MG63 (cell line): Measurements from ENCODE around the gene EPHA1. TPM values are rescaled to one million over a fixed set of nuclear protein-coding genes. Genes with fewer than 3 reads are reported as not detected.

ENCODE experiments used
- DNase-seq: peaks from one replicate; pipeline ENCODE4 v3.0.0-alpha.2; 2020
- H3K27me3 ChIP-seq: fragments of 250-450 bp; sonication (Bioruptor Pico); 2 replicates; pipeline ENCODE4 v1.5.1; 2020; ENCODE audit warnings: mild to moderate bottlenecking, moderate library complexity
- H3K36me3 ChIP-seq: fragments of 250-450 bp; sonication (Bioruptor Pico); 2 replicates; pipeline ENCODE4 v1.5.1; 2020; ENCODE audit warnings: mild to moderate bottlenecking, moderate library complexity
- H3K4me3 ChIP-seq: fragments of 250-450 bp; sonication (Bioruptor Pico); 2 replicates; pipeline ENCODE4 v1.5.1; 2020; ENCODE audit warnings: mild to moderate bottlenecking, moderate library complexity
- H3K9me3 ChIP-seq: fragments of 250-450 bp; sonication (Bioruptor Pico); 2 replicates; pipeline ENCODE4 v1.5.1; 2020; ENCODE audit warnings: mild to moderate bottlenecking, moderate library complexity
- total RNA-seq: library from RNA; depleted of rRNA; stranded (reverse); fragments of >200 nt; shearing (Covaris generic); gene quantifications from 2 replicates; pipeline ENCODE4 v1.2.3, GENCODE V29; 2014; ENCODE audit warnings: low replicate concordance; rRNA removed

EPHA1 gene
- total RNA-seq, 1 experiment from 2014 or later: not detected

GRCh38 chr7:143354965-143355364 lies 53.7 kb downstream of the EPHA1 start:
- no peak overlapping the region for H3K4me3 ChIP-seq
- H3K27me3 ChIP-seq: no peaks in the 10 kb centered on the region
- H3K9me3 ChIP-seq: no peaks in the 10 kb centered on the region

GRCh38 chr7:143354376-143354775 lies 54.3 kb downstream of the EPHA1 start:
- Histone ChIP-seq H3K27me3 (no peaks in the 10 kb centered on the region), H3K4me3 (no peak overlapping the region), H3K9me3 (no peaks in the 10 kb centered on the region), H3K36me3 (no peaks in the 10 kb centered on the region)
- DNase-seq: no peak

More at GRCh38 chr7:143354965-143355364, 53.7 kb downstream of the EPHA1 start:
- DNase-seq: no peak
- H3K36me3 ChIP-seq: no peaks in the 10 kb centered on the region

- no peaks in the 10 kb centered on the region for H3K9me3 ChIP-seq
- no peak for DNase-seq
- no peaks in the 10 kb centered on the region for H3K27me3 ChIP-seq
- no peaks in the 10 kb centered on the region for H3K36me3 ChIP-seq
- H3K4me3 ChIP-seq: no peak overlapping the region
Observed at GRCh38 chr7:143352531-143353002, 56.1 kb downstream of the EPHA1 start.

GRCh38 chr7:143351574-143351973 lies 57.1 kb downstream of the EPHA1 start:
- Histone ChIP-seq H3K9me3 (no peaks in the 10 kb centered on the region), H3K4me3 (no peak overlapping the region), H3K36me3 (no peaks in the 10 kb centered on the region), H3K27me3 (no peaks in the 10 kb centered on the region)
- DNase-seq: no peak

GRCh38 chr7:143351060-143351459 lies 57.6 kb downstream of the EPHA1 start:
- Histone ChIP-seq H3K27me3 (no peaks in the 10 kb centered on the region), H3K36me3 (no peaks in the 10 kb centered on the region), H3K4me3 (no peak overlapping the region), H3K9me3 (no peaks in the 10 kb centered on the region)
- no peak for DNase-seq

GRCh38 chr7:143347950-143348349 lies 60.7 kb downstream of the EPHA1 start:
- Histone ChIP-seq H3K4me3 (no peak overlapping the region), H3K36me3 (no peaks in the 10 kb centered on the region), H3K9me3 (no peaks in the 10 kb centered on the region), H3K27me3 (no peaks in the 10 kb centered on the region)
- no peak for DNase-seq

- no peaks in the 10 kb centered on the region for H3K27me3 ChIP-seq
- no peaks in the 10 kb centered on the region for H3K36me3 ChIP-seq
- no peak for DNase-seq
- no peak overlapping the region for H3K4me3 ChIP-seq
- no peaks in the 10 kb centered on the region for H3K9me3 ChIP-seq
Observed at GRCh38 chr7:143346018-143346417, 62.6 kb downstream of the EPHA1 start.

GRCh38 chr7:143345428-143345900 lies 63.2 kb downstream of the EPHA1 start:
- no peak for DNase-seq
- H3K4me3 ChIP-seq: no peak overlapping the region

GRCh38 chr7:143343596-143343995 lies 65.1 kb downstream of the EPHA1 start:
- H3K4me3 ChIP-seq: no peak overlapping the region
- no peaks in the 10 kb centered on the region for H3K27me3 ChIP-seq
- DNase-seq: no peak
- no peaks in the 10 kb centered on the region for H3K36me3 ChIP-seq
- H3K9me3 ChIP-seq: no peaks in the 10 kb centered on the region

More at GRCh38 chr7:143345428-143345900, 63.2 kb downstream of the EPHA1 start:
- Histone ChIP-seq H3K36me3 (no peaks in the 10 kb centered on the region), H3K9me3 (no peaks in the 10 kb centered on the region), H3K27me3 (no peaks in the 10 kb centered on the region)

- H3K27me3 ChIP-seq: no peaks in the 10 kb centered on the region
- DNase-seq: no peak
- H3K9me3 ChIP-seq: no peaks in the 10 kb centered on the region
- H3K36me3 ChIP-seq: no peaks in the 10 kb centered on the region
- no peak overlapping the region for H3K4me3 ChIP-seq
Observed at GRCh38 chr7:143341842-143342241, 66.8 kb downstream of the EPHA1 start.

Other genes starting within 250 kb of the EPHA1 start
- gene TAS2R39, start 225.4 kb downstream of the EPHA1 start, total RNA-seq: not detected in 2 replicates
- gene TAS2R40, start 186.8 kb downstream of the EPHA1 start, total RNA-seq: not detected in 2 replicates
- 47.3 and 57.5 TPM in 2 replicates for gene GSTK1, start 145.4 kb downstream of the EPHA1 start, total RNA-seq
- gene TMEM139, start 123.9 kb downstream of the EPHA1 start, total RNA-seq: not detected in 2 replicates
- 4.7 and 5.8 TPM in 2 replicates for gene CASP2, start 120.5 kb downstream of the EPHA1 start, total RNA-seq
- not detected in 2 replicates for gene CLCN1, start 92.7 kb downstream of the EPHA1 start, total RNA-seq
- gene FAM131B, start 46.1 kb downstream of the EPHA1 start, total RNA-seq: 0.63 and 0.84 TPM in 2 replicates
- gene ZYX, start 27.5 kb downstream of the EPHA1 start, total RNA-seq: 30.9 and 49.3 TPM in 2 replicates
- gene TAS2R60, start 34.6 kb upstream of the EPHA1 start, total RNA-seq: not detected in 2 replicates
- not detected in 2 replicates for gene TAS2R41, start 69.0 kb upstream of the EPHA1 start, total RNA-seq
- gene CTAGE15, start 162.9 kb upstream of the EPHA1 start, total RNA-seq: not detected in 2 replicates
- gene TCAF2, start 212.1 kb upstream of the EPHA1 start, total RNA-seq: 0.72 and 6.2 TPM in 2 replicates